Hematopoietic multipotent progenitor cell treated with erythropoietin and hydrocortisone succinate and interleukin-3 and kit ligand, for 17 days (in vitro differentiated cells): ENCODE results near the gene CBX8.
"Not testable (repeated sequence)": the region's sequence is repeated elsewhere in the genome, so short reads cannot be mapped to it uniquely, and the experiment has no call there.

Experiments
- DNase-seq: peaks from one replicate; pipeline ENCODE4 v3.0.0-alpha.2; 2015; ENCODE audit warnings: low spot score

Gene CBX8

GRCh38 chr17:79779084-79779529 is 17.8 kb downstream of the CBX8 start:
- DNase-seq: no peak

GRCh38 chr17:79778504-79779083 is 18.3 kb downstream of the CBX8 start:
- DNase-seq: no peak

- DNase-seq: peak; percentile 66
Observed at GRCh38 chr17:79777894-79778503, 18.9 kb downstream of the CBX8 start, which contains the start of gene CBX2. Gene CBX2, plus strand, starts transcription at chr17:79778148. Its CDS starts 88 bp downstream, at chr17:79778236.

GRCh38 chr17:79777120-79777893 is 19.6 kb downstream of the CBX8 start:
- DNase-seq: no peak

- no peak for DNase-seq
Observed at GRCh38 chr17:79776376-79777119, 20.3 kb downstream of the CBX8 start.

GRCh38 chr17:79775632-79776031 is 21.2 kb downstream of the CBX8 start:
- no peak for DNase-seq

- DNase-seq: no peak
Observed at GRCh38 chr17:79774561-79774975, 22.3 kb downstream of the CBX8 start.

- DNase-seq: not testable (repeated sequence)
Observed at GRCh38 chr17:79772726-79773125, 24.2 kb downstream of the CBX8 start.

GRCh38 chr17:79771276-79771675 is 25.6 kb downstream of the CBX8 start:
- no peak for DNase-seq

- no peak for DNase-seq
Observed at GRCh38 chr17:79769570-79770506, 27.0 kb downstream of the CBX8 start.

GRCh38 chr17:79765708-79766107 is 31.2 kb downstream of the CBX8 start:
- DNase-seq: no peak

- DNase-seq: no peak
Observed at GRCh38 chr17:79761894-79762589, 34.8 kb downstream of the CBX8 start.

- DNase-seq: no peak
Observed at GRCh38 chr17:79760197-79760906, 36.5 kb downstream of the CBX8 start.

GRCh38 chr17:79758271-79758670 is 38.6 kb downstream of the CBX8 start:
- DNase-seq: no peak

- DNase-seq: no peak
Observed at GRCh38 chr17:79757140-79757745, 39.6 kb downstream of the CBX8 start.

GRCh38 chr17:79755591-79755990 is 41.3 kb downstream of the CBX8 start:
- DNase-seq: no peak

- DNase-seq: not testable (repeated sequence)
Observed at GRCh38 chr17:79754903-79755302, 42.0 kb downstream of the CBX8 start.

- no peak for DNase-seq
Observed at GRCh38 chr17:79754370-79754769, 42.5 kb downstream of the CBX8 start.

- no peak for DNase-seq
Observed at GRCh38 chr17:79752175-79752574, 44.7 kb downstream of the CBX8 start.
